ENCODE data around the gene EML1.

Gene EML1

GRCh38 chr14:99773521-99774497 is 19.4 kb upstream of the EML1 start:
- Histone ChIP-seq H3K9me3 (ENCODE audit: low read length) (no peaks in the 10 kb centered on the region), H3K4me3 (ENCODE audit: low read depth in 1 of 2, low read length in 2 of 2) (no peak overlapping the region), H3K27me3 (ENCODE audit: control insufficient read depth in 1 of 2, insufficient read depth in 2 of 2, low read length in 2 of 2) (no peaks in the 10 kb centered on the region), H3K27ac (ENCODE audit: low read depth, low read length) (peak overlapping the region; percentile 90), H3K9ac (ENCODE audit: low read length) (no peak overlapping the region), H3K4me1 (ENCODE audit: insufficient read depth, low read length) (peaks cover 39% of the 10 kb centered on the region), H3K36me3 (ENCODE audit: insufficient read depth, low read length) (no peaks in the 10 kb centered on the region)

GRCh38 chr14:99774556-99775307 is 18.5 kb upstream of the EML1 start:
- peaks cover 39% of the 10 kb centered on the region for H3K4me1 ChIP-seq (ENCODE audit: insufficient read depth, low read length)
- H3K9ac ChIP-seq (ENCODE audit: low read length) = peak overlapping the region; percentile 3
- no peaks in the 10 kb centered on the region for H3K36me3 ChIP-seq (ENCODE audit: insufficient read depth, low read length)
- no peaks in the 10 kb centered on the region for H3K9me3 ChIP-seq (ENCODE audit: low read length)
- no peaks in the 10 kb centered on the region for H3K27me3 ChIP-seq (ENCODE audit: control insufficient read depth in 1 of 2, insufficient read depth in 2 of 2, low read length in 2 of 2)
- peak overlapping the region; percentile 90 for H3K27ac ChIP-seq (ENCODE audit: low read depth, low read length)
- no peak overlapping the region for H3K4me3 ChIP-seq (ENCODE audit: low read depth in 1 of 2, low read length in 2 of 2)

- Histone ChIP-seq H3K27me3 (ENCODE audit: control insufficient read depth in 1 of 2, insufficient read depth in 2 of 2, low read length in 2 of 2) (no peaks in the 10 kb centered on the region), H3K36me3 (ENCODE audit: insufficient read depth, low read length) (no peaks in the 10 kb centered on the region), H3K9ac (ENCODE audit: low read length) (peak overlapping the region; percentile 3), H3K4me1 (ENCODE audit: insufficient read depth, low read length) (peaks cover 39% of the 10 kb centered on the region), H3K27ac (ENCODE audit: low read depth, low read length) (peak overlapping the region; percentile 90), H3K9me3 (ENCODE audit: low read length) (no peaks in the 10 kb centered on the region), H3K4me3 (ENCODE audit: low read depth in 1 of 2, low read length in 2 of 2) (no peak overlapping the region)
Observed at GRCh38 chr14:99775351-99775750, 17.9 kb upstream of the EML1 start.

- no peaks in the 10 kb centered on the region for H3K9me3 ChIP-seq (ENCODE audit: low read length)
- H3K27ac ChIP-seq (ENCODE audit: low read depth, low read length) = no peak overlapping the region
- H3K4me1 ChIP-seq (ENCODE audit: insufficient read depth, low read length) = peaks cover 27% of the 10 kb centered on the region
- H3K36me3 ChIP-seq (ENCODE audit: insufficient read depth, low read length) = no peaks in the 10 kb centered on the region
- H3K9ac ChIP-seq (ENCODE audit: low read length) = no peak overlapping the region
- H3K4me3 ChIP-seq (ENCODE audit: low read depth in 1 of 2, low read length in 2 of 2) = no peak overlapping the region
- H3K27me3 ChIP-seq (ENCODE audit: control insufficient read depth in 1 of 2, insufficient read depth in 2 of 2, low read length in 2 of 2) = no peaks in the 10 kb centered on the region
Observed at GRCh38 chr14:99777951-99778350, 15.3 kb upstream of the EML1 start.

- H3K4me1 ChIP-seq (ENCODE audit: insufficient read depth, low read length) = peaks cover 16% of the 10 kb centered on the region
- no peak overlapping the region for H3K4me3 ChIP-seq (ENCODE audit: low read depth in 1 of 2, low read length in 2 of 2)
- no peaks in the 10 kb centered on the region for H3K9me3 ChIP-seq (ENCODE audit: low read length)
- H3K9ac ChIP-seq (ENCODE audit: low read length) = no peak overlapping the region
- no peaks in the 10 kb centered on the region for H3K36me3 ChIP-seq (ENCODE audit: insufficient read depth, low read length)
- no peak overlapping the region for H3K27ac ChIP-seq (ENCODE audit: low read depth, low read length)
- H3K27me3 ChIP-seq (ENCODE audit: control insufficient read depth in 1 of 2, insufficient read depth in 2 of 2, low read length in 2 of 2) = no peaks in the 10 kb centered on the region
Observed at GRCh38 chr14:99779751-99780150, 13.5 kb upstream of the EML1 start.

GRCh38 chr14:99780690-99781089 is 12.5 kb upstream of the EML1 start:
- no peaks in the 10 kb centered on the region for H3K9me3 ChIP-seq (ENCODE audit: low read length)
- no peak overlapping the region for H3K27ac ChIP-seq (ENCODE audit: low read depth, low read length)
- H3K36me3 ChIP-seq (ENCODE audit: insufficient read depth, low read length) = no peaks in the 10 kb centered on the region
- H3K4me1 ChIP-seq (ENCODE audit: insufficient read depth, low read length) = peaks cover 16% of the 10 kb centered on the region
- H3K27me3 ChIP-seq (ENCODE audit: control insufficient read depth in 1 of 2, insufficient read depth in 2 of 2, low read length in 2 of 2) = no peaks in the 10 kb centered on the region
- H3K9ac ChIP-seq (ENCODE audit: low read length) = no peak overlapping the region
- no peak overlapping the region for H3K4me3 ChIP-seq (ENCODE audit: low read depth in 1 of 2, low read length in 2 of 2)

- H3K27me3 ChIP-seq (ENCODE audit: control insufficient read depth in 1 of 2, insufficient read depth in 2 of 2, low read length in 2 of 2) = no peaks in the 10 kb centered on the region
- no peaks in the 10 kb centered on the region for H3K9me3 ChIP-seq (ENCODE audit: low read length)
- H3K27ac ChIP-seq (ENCODE audit: low read depth, low read length) = no peak overlapping the region
- no peak overlapping the region for H3K4me3 ChIP-seq (ENCODE audit: low read depth in 1 of 2, low read length in 2 of 2)
- H3K36me3 ChIP-seq (ENCODE audit: insufficient read depth, low read length) = no peaks in the 10 kb centered on the region
- H3K4me1 ChIP-seq (ENCODE audit: insufficient read depth, low read length) = peaks cover 19% of the 10 kb centered on the region
- H3K9ac ChIP-seq (ENCODE audit: low read length) = no peak overlapping the region
Observed at GRCh38 chr14:99781091-99781490, 12.1 kb upstream of the EML1 start.

- H3K4me3 ChIP-seq (ENCODE audit: low read depth in 1 of 2, low read length in 2 of 2) = no peak overlapping the region
- H3K27ac ChIP-seq (ENCODE audit: low read depth, low read length) = no peak overlapping the region
- no peaks in the 10 kb centered on the region for H3K9me3 ChIP-seq (ENCODE audit: low read length)
- H3K36me3 ChIP-seq (ENCODE audit: insufficient read depth, low read length) = no peaks in the 10 kb centered on the region
- no peaks in the 10 kb centered on the region for H3K27me3 ChIP-seq (ENCODE audit: control insufficient read depth in 1 of 2, insufficient read depth in 2 of 2, low read length in 2 of 2)
- peaks cover 28% of the 10 kb centered on the region for H3K4me1 ChIP-seq (ENCODE audit: insufficient read depth, low read length)
- H3K9ac ChIP-seq (ENCODE audit: low read length) = no peak overlapping the region
Observed at GRCh38 chr14:99781853-99782610, 11.2 kb upstream of the EML1 start.

- peaks cover 50% of the 10 kb centered on the region for H3K4me1 ChIP-seq (ENCODE audit: insufficient read depth, low read length)
- H3K27ac ChIP-seq (ENCODE audit: low read depth, low read length) = no peak overlapping the region
- no peaks in the 10 kb centered on the region for H3K36me3 ChIP-seq (ENCODE audit: insufficient read depth, low read length)
- no peaks in the 10 kb centered on the region for H3K27me3 ChIP-seq (ENCODE audit: control insufficient read depth in 1 of 2, insufficient read depth in 2 of 2, low read length in 2 of 2)
- no peak overlapping the region for H3K9ac ChIP-seq (ENCODE audit: low read length)
- no peak overlapping the region for H3K4me3 ChIP-seq (ENCODE audit: low read depth in 1 of 2, low read length in 2 of 2)
- no peaks in the 10 kb centered on the region for H3K9me3 ChIP-seq (ENCODE audit: low read length)
Observed at GRCh38 chr14:99784508-99784907, 8.7 kb upstream of the EML1 start.

- no peak overlapping the region for H3K9ac ChIP-seq (ENCODE audit: low read length)
- no peaks in the 10 kb centered on the region for H3K9me3 ChIP-seq (ENCODE audit: low read length)
- H3K27me3 ChIP-seq (ENCODE audit: control insufficient read depth in 1 of 2, insufficient read depth in 2 of 2, low read length in 2 of 2) = no peaks in the 10 kb centered on the region
- H3K4me1 ChIP-seq (ENCODE audit: insufficient read depth, low read length) = peaks cover 60% of the 10 kb centered on the region
- no peaks in the 10 kb centered on the region for H3K36me3 ChIP-seq (ENCODE audit: insufficient read depth, low read length)
- H3K4me3 ChIP-seq (ENCODE audit: low read depth in 1 of 2, low read length in 2 of 2) = no peak overlapping the region
- H3K27ac ChIP-seq (ENCODE audit: low read depth, low read length) = peak overlapping the region; percentile 88
Observed at GRCh38 chr14:99785426-99785825, 7.8 kb upstream of the EML1 start.

- H3K27ac ChIP-seq (ENCODE audit: low read depth, low read length) = peak overlapping the region; percentile 88
- peaks cover 67% of the 10 kb centered on the region for H3K4me1 ChIP-seq (ENCODE audit: insufficient read depth, low read length)
- no peaks in the 10 kb centered on the region for H3K27me3 ChIP-seq (ENCODE audit: control insufficient read depth in 1 of 2, insufficient read depth in 2 of 2, low read length in 2 of 2)
- H3K9me3 ChIP-seq (ENCODE audit: low read length) = no peaks in the 10 kb centered on the region
- peak overlapping the region in 1 of 2 donors; percentile 26 for H3K4me3 ChIP-seq (ENCODE audit: low read depth in 1 of 2, low read length in 2 of 2)
- H3K36me3 ChIP-seq (ENCODE audit: insufficient read depth, low read length) = no peaks in the 10 kb centered on the region
- H3K9ac ChIP-seq (ENCODE audit: low read length) = no peak overlapping the region
Observed at GRCh38 chr14:99786511-99786989, 6.7 kb upstream of the EML1 start.

Data from muscle layer of colon (tissue), 2 donors.